GM18951 (cell line): Measurements from ENCODE around the gene ADAMTS19.

Experiments
- POLR2A ChIP-seq: IDR thresholded peaks from 4 replicates; pipeline ENCODE4 v1.6.1; 2011; ENCODE audit warnings: mild to moderate bottlenecking; ENCODE audit not compliant: insufficient read length, insufficient read depth; ENCODE audit errors: extremely low read depth
- in situ Hi-C: fragments of 300-500 bp; cut with MboI; formaldehyde crosslinking; loops from one replicate; pipeline ENCODE4 v1.12.0; 2022; ENCODE audit warnings: low sequenced_read_pairs, mixed read lengths, inconsistent platforms; ENCODE audit not compliant: unreplicated experiment

The ADAMTS19 gene

GRCh38 chr5:129747572-129748407, 287.7 kb downstream of the ADAMTS19 start, which contains the start of gene MINAR2:
TSS of gene MINAR2 (plus strand) at chr5:129748094. CDS start at chr5:129748191, 97 bp downstream.
- in situ Hi-C loops = no loop called here

GRCh38 chr5:129748913-129749880, 289.1 kb downstream of the ADAMTS19 start:
- in situ Hi-C loops = no loop called here
- no peak for TF ChIP-seq POLR2A

More at GRCh38 chr5:129747572-129748407, 287.7 kb downstream of the ADAMTS19 start, which contains the start of gene MINAR2:
- no peak for TF ChIP-seq POLR2A

GRCh38 chr5:129760636-129761325, 300.7 kb downstream of the ADAMTS19 start:
- in situ Hi-C loops = loop anchor here (25.0 kb wide), 1 partner anchor 848 kb away; no protein-coding TSS in a partner anchor
- no peak for TF ChIP-seq POLR2A

GRCh38 chr5:129763651-129764050, 303.6 kb downstream of the ADAMTS19 start:
- in situ Hi-C loops = loop anchor here (25.0 kb wide), 1 partner anchor 851 kb away; no protein-coding TSS in a partner anchor
- TF ChIP-seq POLR2A = no peak

- no peak for TF ChIP-seq POLR2A
- in situ Hi-C loops = loop anchor here (25.0 kb wide), 1 partner anchor 854 kb away; no protein-coding TSS in a partner anchor
Measured at GRCh38 chr5:129766798-129767197, 306.7 kb downstream of the ADAMTS19 start.

- in situ Hi-C loops = loop anchor here (25.0 kb wide), 1 partner anchor 856 kb away; no protein-coding TSS in a partner anchor
- TF ChIP-seq POLR2A = no peak
Measured at GRCh38 chr5:129767927-129768380, 307.9 kb downstream of the ADAMTS19 start.

GRCh38 chr5:129768735-129769134, 308.6 kb downstream of the ADAMTS19 start:
- no peak for TF ChIP-seq POLR2A
- in situ Hi-C loops = loop anchor here (25.0 kb wide), 1 partner anchor 856 kb away; no protein-coding TSS in a partner anchor

- in situ Hi-C loops = loop anchor here (10.0 to 25.0 kb wide), 2 partner anchors 858 to 1335 kb away; no protein-coding TSS in a partner anchor
- TF ChIP-seq POLR2A = no peak
Measured at GRCh38 chr5:129770024-129770820, 310.1 kb downstream of the ADAMTS19 start.

GRCh38 chr5:129771058-129771838, 311.1 kb downstream of the ADAMTS19 start:
- in situ Hi-C loops = loop anchor here (10.0 to 25.0 kb wide), 2 partner anchors 859 to 1334 kb away; no protein-coding TSS in a partner anchor
- no peak for TF ChIP-seq POLR2A

- TF ChIP-seq POLR2A = no peak
- in situ Hi-C loops = loop anchor here (10.0 to 25.0 kb wide), 2 partner anchors 861 to 1331 kb away; no protein-coding TSS in a partner anchor
Measured at GRCh38 chr5:129773376-129773775, 313.3 kb downstream of the ADAMTS19 start.

- TF ChIP-seq POLR2A = no peak
- in situ Hi-C loops = no loop called here
Measured at GRCh38 chr5:129781594-129781993, 321.5 kb downstream of the ADAMTS19 start.
